HCT116 (cell line): ENCODE data around the gene CATSPERD. TPM values are rescaled to one million over a fixed set of nuclear protein-coding genes. Genes with fewer than 3 reads are reported as not detected.

Source experiments
- ATAC-seq: fragments of 200-7000 bp; cut with Tn5 transposase; 2 replicates; pipeline ENCODE4 v1.9.1; 2020; ENCODE audit warnings: mild to moderate bottlenecking, moderate library complexity
- BruUV-seq: library from RNA; stranded (reverse); fragments of 400-500 nt; replicated peaks from 2 replicates; lab custom pipeline; 2021; lab: Mats Ljungman, UMichigan
- CTCF ChIA-PET: fragments of 300-600 bp; sonication (Branson Sonifier 250); formaldehyde crosslinking; loops from one replicate; lab custom pipeline; 2021; ENCODE audit warnings: antibody characterized with exemption; lab: Charles Lee
- POLR2A ChIA-PET: fragments of 300-600, 350-600 bp; sonication (Branson Sonifier 250); formaldehyde crosslinking; loops from one replicate; lab custom pipeline; 2021; ENCODE audit warnings: antibody characterized with exemption; lab: Charles Lee
- RAD21 ChIA-PET, 2 experiments: fragments of 300-600 bp; sonication (Branson Sonifier 250); formaldehyde crosslinking; loops; one replicate each; lab custom pipeline; 2023; ENCODE audit warnings: low total read pairs in 2 of 2; ENCODE audit not compliant: uncharacterized antibody in 2 of 2, unreplicated experiment in 2 of 2, low non-redundant PET in 1 of 2; lab: Charles Lee
- DNase-seq: peaks from one replicate; pipeline ENCODE4 v3.0.0-alpha.2; 2010; ENCODE audit warnings: low read depth, low spot score
- H2AFZ ChIP-seq: fragments of 200-600 bp; shearing (Covaris generic), sonication (generic); 2 replicates; pipeline ENCODE4 v1.6.1; 2017; ENCODE audit warnings: low read depth, mixed run types, mixed read lengths, antibody characterized with exemption, low read length; ENCODE audit not compliant: poor library complexity, severe bottlenecking
- H3K27ac ChIP-seq: 2 replicates; pipeline ENCODE4 v1.5.1; 2012; ENCODE audit warnings: low read depth, low read length
- H3K27me3 ChIP-seq: fragments of 200-600 bp; sonication (generic); 2 replicates; pipeline ENCODE4 v1.6.1; 2016; ENCODE audit warnings: mixed run types, low read length, mixed read lengths; ENCODE audit not compliant: insufficient read depth
- H3K36me3 ChIP-seq, 2 experiments: fragments of 200-500 bp in 1 of 2; fragments of 200-600 bp in 1 of 2; sonication (Bioruptor generic) in 1 of 2; sonication (generic) in 1 of 2; 2 replicates each; pipeline versions ENCODE4 v1.5.1 to v1.6.1; 2014 to 2016; ENCODE audit warnings: low read length in 2 of 2, inconsistent platforms in 1 of 2, mixed read lengths in 1 of 2, mixed run types in 1 of 2; ENCODE audit not compliant: insufficient read depth in 2 of 2, control insufficient read depth in 1 of 2
- H3K4me1 ChIP-seq, 2 experiments: fragments of 200-600 bp in 1 of 2; sonication (generic) in 1 of 2; 2 replicates each; pipeline versions ENCODE4 v1.5.1 to v1.6.1; 2012 to 2017; ENCODE audit warnings: low read length in 2 of 2, inconsistent platforms in 1 of 2, mild to moderate bottlenecking in 1 of 2, mixed read lengths in 1 of 2, mixed run types in 1 of 2, moderate library complexity in 1 of 2; ENCODE audit not compliant: insufficient read depth in 2 of 2, control insufficient read depth in 1 of 2
- H3K4me2 ChIP-seq: fragments of 200-600 bp; sonication (generic); 2 replicates; pipeline ENCODE4 v1.6.1; 2017; ENCODE audit warnings: mixed run types, low read length, mixed read lengths
- H3K4me3 ChIP-seq, 2 experiments: fragments of 200-600 bp in 1 of 2; sonication (generic) in 1 of 2; replicated peaks in 1 of 2; 2 replicates each; pipeline ENCODE4 v1.5.1; 2011 to 2016; ENCODE audit warnings: low read length in 2 of 2, control low read depth in 1 of 2, low read depth in 1 of 2, mild to moderate bottlenecking in 1 of 2, mixed read lengths in 1 of 2, mixed run types in 1 of 2
- H3K79me2 ChIP-seq: fragments of 200-600 bp; sonication (generic); 2 replicates; pipeline ENCODE4 v1.6.1; 2017; ENCODE audit warnings: mild to moderate bottlenecking, mixed run types, low read length, moderate library complexity, mixed read lengths; ENCODE audit not compliant: insufficient read depth
- H3K9ac ChIP-seq: fragments of 200-600 bp; sonication (generic); 2 replicates; pipeline ENCODE4 v1.6.1; 2016; ENCODE audit warnings: low read length, mixed read lengths
- H3K9me2 ChIP-seq: fragments of 200-600 bp; sonication (generic), shearing (Covaris generic); 2 replicates; pipeline ENCODE4 v1.6.1; 2017; ENCODE audit warnings: mixed run types, mild to moderate bottlenecking, moderate library complexity; ENCODE audit not compliant: insufficient read depth
- H3K9me3 ChIP-seq, 2 experiments: fragments of 200-500 bp in 1 of 2; fragments of 200-600 bp in 1 of 2; sonication (Bioruptor generic) in 1 of 2; sonication (generic) in 1 of 2; 2 replicates each; pipeline ENCODE4 v1.6.1; 2014 to 2017; ENCODE audit warnings: low read length in 2 of 2, mixed read lengths in 2 of 2, inconsistent platforms in 1 of 2, low read depth in 1 of 2, mild to moderate bottlenecking in 1 of 2, mixed run types in 1 of 2, moderate library complexity in 1 of 2; ENCODE audit not compliant: control insufficient read depth in 1 of 2, insufficient read depth in 1 of 2
- H4K20me1 ChIP-seq: fragments of 200-600 bp; sonication (generic), shearing (Covaris generic); 2 replicates; pipeline ENCODE4 v1.6.1; 2017; ENCODE audit warnings: mixed run types, mild to moderate bottlenecking, moderate library complexity; ENCODE audit not compliant: insufficient read depth
- CEBPB ChIP-seq: IDR thresholded peaks from 2 replicates; pipeline ENCODE4 v1.6.1; 2012; ENCODE audit warnings: low read depth
- CTCF ChIP-seq, 3 experiments: fragments of 200-600 bp in 1 of 3; sonication (generic) in 1 of 3; IDR thresholded peaks in 2 of 3; conservative IDR thresholded peaks in 1 of 3; 2 replicates each; pipeline ENCODE4 v1.5.1; 2012 to 2017; ENCODE audit warnings: low read depth in 2 of 3, low read length in 2 of 3, antibody characterized with exemption in 1 of 3, borderline replicate concordance in 1 of 3, control low read depth in 1 of 3, mild to moderate bottlenecking in 1 of 3, mixed read lengths in 1 of 3, mixed run types in 1 of 3, moderate library complexity in 1 of 3; ENCODE audit not compliant: insufficient read depth in 1 of 3
- EGR1 ChIP-seq: IDR thresholded peaks from 2 replicates; pipeline ENCODE4 v1.6.1; 2012; ENCODE audit warnings: low read depth
- ELF1 ChIP-seq: IDR thresholded peaks from 2 replicates; pipeline ENCODE4 v1.6.1; 2012; ENCODE audit warnings: low read depth, borderline replicate concordance
- EZH2 ChIP-seq: fragments of 200-600 bp; sonication (generic); IDR thresholded peaks from 2 replicates; pipeline ENCODE4 v1.6.1; 2017; ENCODE audit warnings: antibody characterized with exemption, mixed run types
- EZH2phosphoT487 ChIP-seq: fragments of 200-600 bp; IDR thresholded peaks from 2 replicates; pipeline ENCODE4 v1.6.1; 2018; ENCODE audit warnings: antibody characterized with exemption, borderline replicate concordance
- FOSL1 ChIP-seq: IDR thresholded peaks from 2 replicates; pipeline ENCODE4 v1.6.1; 2012; ENCODE audit warnings: low read depth
- JUND ChIP-seq: IDR thresholded peaks from 2 replicates; pipeline ENCODE4 v1.6.1; 2012
- MAX ChIP-seq: IDR thresholded peaks from 2 replicates; pipeline ENCODE4 v1.6.1; 2012
- POLR2A ChIP-seq: IDR thresholded peaks from 2 replicates; pipeline ENCODE4 v1.7.0; 2011; ENCODE audit warnings: borderline replicate concordance; ENCODE audit not compliant: insufficient read depth, insufficient read length; ENCODE audit errors: extremely low read depth
- POLR2AphosphoS5 ChIP-seq: IDR thresholded peaks from 2 replicates; pipeline ENCODE4 v1.6.1; 2011; ENCODE audit warnings: mild to moderate bottlenecking, low read depth, low read length, moderate library complexity
- REST ChIP-seq: IDR thresholded peaks from 2 replicates; pipeline ENCODE4 v1.6.1; 2012; ENCODE audit warnings: low read depth
- SIN3A ChIP-seq: IDR thresholded peaks from 2 replicates; pipeline ENCODE4 v1.6.1; 2012; ENCODE audit warnings: low read depth
- SRF ChIP-seq: IDR thresholded peaks from 2 replicates; pipeline ENCODE4 v1.6.1; 2012; ENCODE audit warnings: low read depth
- TCF7L2 ChIP-seq: IDR thresholded peaks from 2 replicates; pipeline ENCODE4 v1.7.0; 2011; ENCODE audit warnings: borderline replicate concordance, inconsistent platforms; ENCODE audit not compliant: insufficient read depth, insufficient read length; ENCODE audit errors: extremely low read depth
- YY1 ChIP-seq: IDR thresholded peaks from 2 replicates; pipeline ENCODE4 v1.6.1; 2011; ENCODE audit warnings: low read length, low read depth, moderate library complexity, mild to moderate bottlenecking; ENCODE audit not compliant: insufficient replicate concordance; ENCODE audit errors: extremely low read depth
- ZBTB33 ChIP-seq: IDR thresholded peaks from 2 replicates; pipeline ENCODE4 v1.6.1; 2011; ENCODE audit warnings: mild to moderate bottlenecking, low read length, moderate library complexity; ENCODE audit not compliant: insufficient replicate concordance; ENCODE audit errors: extremely low read depth
- ZFX ChIP-seq: fragments of 450-650 bp; IDR thresholded peaks from 2 replicates; pipeline ENCODE4 v1.6.1; 2017
- ZNF274 ChIP-seq: fragments of 200-500 bp; sonication (Bioruptor generic); IDR thresholded peaks from 2 replicates; pipeline ENCODE4 v1.6.1; 2014; ENCODE audit warnings: mild to moderate bottlenecking, low read depth, low read length, inconsistent platforms
- intact Hi-C: fragments of 100-400 bp; cut with micrococcal nuclease; formaldehyde crosslinking; loops from 2 replicates; pipeline ENCODE4 v1.10.0; 2022
- total RNA-seq: library from RNA; stranded (reverse); gene quantifications from one replicate; pipeline ENCODE4 v1.2.1, GENCODE V29; 2021; ENCODE audit not compliant: unreplicated experiment

CATSPERD gene
- total RNA-seq, 1 experiment from 2014 or later, result not detected

- Histone ChIP-seq H4K20me1 (no peaks in the 10 kb centered on the region), H3K9me2 (no peaks in the 10 kb centered on the region), H3K27ac (peak overlapping the region; percentile 92), H3K4me3 (peak overlapping the region; percentile 56 to 59), H3K4me2 (peak overlapping the region; percentile 96), H3K27me3 (no peaks in the 10 kb centered on the region), H3K36me3 (no peaks in the 10 kb centered on the region), H2AFZ (no peak overlapping the region), H3K9me3 (no peaks in the 10 kb centered on the region), H3K4me1 (peaks cover 15 to 38% of the 10 kb centered on the region in 2 experiments), H3K79me2 (no peaks in the 10 kb centered on the region), H3K9ac (peak overlapping the region; percentile 96)
- intact Hi-C loops, result loop anchor here (2.0 kb wide), 1 partner anchor 77 kb away; the partner anchor contains the start of gene VMAC
- TF ChIP-seq CEBPB (no peak), SIN3A (no peak), TCF7L2 (no peak), EZH2 (no peak), ZFX (no peak), CTCF (IDR thresholded peaks at IDR 0.05 in 2 of 3, conservative IDR thresholded peaks at IDR 0.05 in 1 of 3; ENCODE audit: borderline replicate concordance in 1 of 3, insufficient read depth in 1 of 3, low read depth in 2 of 3, low read length in 2 of 3) (no peak), MAX (no peak), ZNF274 (no peak), ELF1 (no peak), SRF (no peak), JUND (no peak), ZBTB33 (no peak), REST (no peak), POLR2AphosphoS5 (no peak), EZH2phosphoT487 (no peak), YY1 (no peak), EGR1 (no peak), POLR2A (no peak), FOSL1 (no peak)
- no peak for ATAC-seq
- ChIA-PET CTCF (interaction anchor here (0.6 to 3.6 kb wide), 8 partner anchors 14 to 140 kb away, joined by 3 to 49 read pairs (median 3); partner anchors contain the start of genes DUS3L, NDUFA11, NRTN and VMAC), POLR2A (interaction anchor here (0.5 to 2.9 kb wide), 32 partner anchors 9 to 937 kb away, joined by 3 to 34 read pairs (median 4); partner anchors contain the start of genes ALKBH7, CATSPERD, DUS3L and FUT3), RAD21 (interaction anchor here (0.5 to 1.3 kb wide), 3 partner anchors 13 to 86 kb away, joined by 3 to 6 read pairs (median 4); no protein-coding TSS in a partner anchor)
- no peak for DNase-seq
- BruUV-seq, result no TSS peak
Measured at GRCh38 chr19:5827342-5827890, 107.0 kb downstream of the CATSPERD start.
